GM23338 (cell line): ENCODE results near the gene PCDHGB5. TPM values are rescaled to one million over a fixed set of nuclear protein-coding genes. Genes with fewer than 3 reads are reported as not detected.

Experiments used
- ATAC-seq: fragments of 200-7000 bp; cut with Tn5 transposase; 3 replicates; pipeline ENCODE4 v1.9.1; 2020
- DNase-seq: peaks from one replicate; pipeline ENCODE4 v3.0.0-alpha.2; 2015; ENCODE audit warnings: low spot score
- H2AFZ ChIP-seq: fragments of 200-600 bp; sonication (generic); 2 replicates; pipeline ENCODE4 v1.8.0; 2016; ENCODE audit warnings: antibody characterized with exemption, mild to moderate bottlenecking, moderate library complexity
- H3F3A ChIP-seq: fragments of 200-600 bp; sonication (generic); replicated peaks from 2 replicates; pipeline ENCODE4 v1.8.0; 2017; ENCODE audit warnings: antibody characterized with exemption, mixed run types, low read depth
- H3K27ac ChIP-seq: fragments of 200-600 bp; sonication (generic); 2 replicates; pipeline ENCODE4 v1.6.1; 2016; ENCODE audit warnings: low read depth
- H3K27me3 ChIP-seq: fragments of 200-600 bp; sonication (generic); 2 replicates; pipeline ENCODE4 v1.8.0; 2016; ENCODE audit warnings: mild to moderate bottlenecking, mixed run types, moderate library complexity; ENCODE audit not compliant: insufficient read depth
- H3K36me3 ChIP-seq: fragments of 200-600 bp; sonication (generic); 2 replicates; pipeline ENCODE4 v1.8.0; 2016; ENCODE audit warnings: mild to moderate bottlenecking; ENCODE audit not compliant: insufficient read depth
- H3K4me1 ChIP-seq: fragments of 200-600 bp; sonication (generic); 2 replicates; pipeline ENCODE4 v1.8.0; 2016; ENCODE audit warnings: mild to moderate bottlenecking, moderate library complexity; ENCODE audit not compliant: insufficient read depth
- H3K4me2 ChIP-seq: fragments of 200-600 bp; sonication (generic); 2 replicates; pipeline ENCODE4 v1.7.1; 2017; ENCODE audit warnings: mixed run types
- H3K4me3 ChIP-seq: fragments of 200-600 bp; sonication (generic); 2 replicates; pipeline ENCODE4 v1.6.1; 2016; ENCODE audit warnings: mixed run types
- H3K79me2 ChIP-seq: fragments of 200-600 bp; sonication (generic); replicated peaks from 2 replicates; pipeline ENCODE4 v1.8.0; 2017; ENCODE audit warnings: mild to moderate bottlenecking; ENCODE audit not compliant: insufficient read depth
- H3K9me2 ChIP-seq: fragments of 200-600 bp; sonication (generic); 2 replicates; pipeline ENCODE4 v1.8.0; 2017; ENCODE audit not compliant: insufficient read depth
- H4K20me1 ChIP-seq: fragments of 200-600 bp; sonication (generic); replicated peaks from 2 replicates; pipeline ENCODE4 v1.8.0; 2017; ENCODE audit warnings: mild to moderate bottlenecking; ENCODE audit not compliant: insufficient read depth
- H3K27ac Mint-ChIP-seq: 2 replicates; pipeline ENCODE4 v1.8.0; 2020; ENCODE audit warnings: inconsistent platforms, mild to moderate bottlenecking, moderate library complexity, mixed read lengths
- H3K27me3 Mint-ChIP-seq: 3 replicates; pipeline ENCODE4 v1.8.0; 2022; ENCODE audit warnings: low read depth, mild to moderate bottlenecking, moderate library complexity, mixed read lengths, inconsistent platforms; ENCODE audit not compliant: insufficient read depth, poor library complexity
- H3K36me3 Mint-ChIP-seq: 3 replicates; pipeline ENCODE4 v1.8.0; 2021; ENCODE audit warnings: low read depth, mild to moderate bottlenecking, inconsistent platforms, moderate library complexity, mixed read lengths
- H3K4me1 Mint-ChIP-seq: 3 replicates; pipeline ENCODE4 v1.8.0; 2020; ENCODE audit warnings: mild to moderate bottlenecking, inconsistent platforms, mixed read lengths
- H3K4me3 Mint-ChIP-seq: 3 replicates; pipeline ENCODE4 v1.8.0; 2021; ENCODE audit warnings: moderate library complexity, mild to moderate bottlenecking, inconsistent platforms, mixed read lengths
- H3K9me3 Mint-ChIP-seq: 3 replicates; pipeline ENCODE4 v1.8.0; 2020; ENCODE audit warnings: moderate library complexity, mild to moderate bottlenecking, inconsistent platforms, mixed read lengths
- CREB1 ChIP-seq: fragments of 250-450 bp; sonication (Bioruptor Pico); IDR thresholded peaks from 2 replicates; pipeline ENCODE4 v1.5.0; 2020; ENCODE audit warnings: low read depth, mild to moderate bottlenecking, moderate library complexity
- CTCF ChIP-seq, 2 experiments: fragments of 200-600 bp in 1 of 2; sonication (generic) in 1 of 2; conservative IDR thresholded peaks; 2 replicates each; pipeline versions ENCODE4 v1.5.1 to v1.6.1; 2016 to 2017; ENCODE audit warnings: antibody characterized with exemption in 2 of 2, low read depth in 2 of 2, mild to moderate bottlenecking in 2 of 2, moderate library complexity in 1 of 2
- EZH2phosphoT487 ChIP-seq: fragments of 200-600 bp; sonication (generic); IDR thresholded peaks from one replicate; pipeline ENCODE4 v1.8.1; 2018; ENCODE audit warnings: antibody characterized with exemption; ENCODE audit not compliant: unreplicated experiment
- NANOG ChIP-seq: IDR thresholded peaks from 2 replicates; pipeline ENCODE4 v1.6.1; 2016; ENCODE audit warnings: antibody characterized with exemption, borderline replicate concordance
- polyA plus RNA-seq: library from polyadenylated mRNA; unstranded; fragments of >200 nt; fragmentation: Nextera tagmentation; extraction: Ambion mirVana; gene quantifications from 2 replicates; pipeline ENCODE4 v1.2.1, GENCODE V29; 2016
- total RNA-seq: library from RNA; depleted of rRNA; stranded (reverse); fragments of >200 nt; shearing (Covaris generic); gene quantifications from 2 replicates; pipeline ENCODE4 v1.2.3, GENCODE V29; 2014
- TF ChIP-seq, protein P1 (sequence below): fragments of 250-450 bp; sonication (Bioruptor Pico); IDR thresholded peaks from 2 replicates; pipeline ENCODE4 v1.5.0; 2020; ENCODE audit warnings: mild to moderate bottlenecking, moderate library complexity

PCDHGB5 gene
- total and polyA plus RNA-seq, 2 experiments from 2014 or later = 2.5 to 18.5 TPM

DNA sequence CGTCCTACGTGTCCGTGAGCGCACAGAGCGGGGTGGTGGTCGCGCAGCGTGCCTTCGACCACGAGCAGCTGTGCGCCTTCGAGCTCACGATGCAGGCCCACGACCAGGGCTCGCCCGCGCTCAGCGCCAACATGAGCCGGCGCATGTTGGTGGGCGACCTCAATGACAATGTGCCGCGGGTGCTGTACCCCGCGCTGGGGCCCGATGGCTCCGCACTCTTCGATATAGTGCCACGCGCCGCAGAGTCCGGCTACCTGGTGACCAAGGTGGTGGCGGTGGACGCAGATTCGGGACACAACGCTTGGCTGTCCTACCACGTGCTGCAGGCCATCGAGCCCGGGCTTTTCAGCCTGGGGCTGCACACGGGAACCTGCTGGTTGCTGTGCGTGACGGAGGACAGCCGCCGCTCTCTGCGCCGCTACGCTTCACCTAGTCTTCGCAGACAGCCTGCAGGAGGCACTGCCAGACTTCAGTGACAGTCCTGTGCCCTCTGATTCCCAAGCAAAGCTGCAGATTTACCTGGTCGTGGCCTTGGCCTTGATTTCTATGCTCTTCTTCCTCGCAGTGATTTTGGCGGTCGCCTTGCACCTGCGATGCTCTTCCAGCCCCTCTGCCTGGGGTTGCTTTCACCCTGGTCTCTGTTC is 30.2 kb downstream of the PCDHGB5 start:
- Mint-ChIP-seq H3K27me3 (peaks cover 8% of the 10 kb centered on the region), H3K9me3 (peaks cover 79% of the 10 kb centered on the region), H3K4me1 (no peaks in the 10 kb centered on the region; the same call in 2 of the 3 replicates), H3K27ac (no peak overlapping the region), H3K36me3 (peaks cover 81% of the 10 kb centered on the region), H3K4me3 (no peak overlapping the region; the same call in 2 of the 3 replicates)
- H3K36me3 ChIP-seq = peaks cover 8% of the 10 kb centered on the region; the same call in 1 of the 2 replicates
- no peak overlapping the region for H3K27ac ChIP-seq
- H3K79me2 ChIP-seq = no peaks in the 10 kb centered on the region; the same call in 1 of the 2 replicates
- H3K9me2 ChIP-seq = no peaks in the 10 kb centered on the region
- no peak for TF ChIP-seq EZH2phosphoT487
- peak; percentile 13 to 63; a peak in 2 of 4 replicates for TF ChIP-seq CTCF (conservative IDR thresholded peaks at IDR 0.05; ENCODE audit: low read depth in 2 of 2)
- no peak for TF ChIP-seq NANOG
- TF ChIP-seq CREB1 (CRISPR knock-in tag) = no peak
- TF ChIP-seq, protein P1, sequence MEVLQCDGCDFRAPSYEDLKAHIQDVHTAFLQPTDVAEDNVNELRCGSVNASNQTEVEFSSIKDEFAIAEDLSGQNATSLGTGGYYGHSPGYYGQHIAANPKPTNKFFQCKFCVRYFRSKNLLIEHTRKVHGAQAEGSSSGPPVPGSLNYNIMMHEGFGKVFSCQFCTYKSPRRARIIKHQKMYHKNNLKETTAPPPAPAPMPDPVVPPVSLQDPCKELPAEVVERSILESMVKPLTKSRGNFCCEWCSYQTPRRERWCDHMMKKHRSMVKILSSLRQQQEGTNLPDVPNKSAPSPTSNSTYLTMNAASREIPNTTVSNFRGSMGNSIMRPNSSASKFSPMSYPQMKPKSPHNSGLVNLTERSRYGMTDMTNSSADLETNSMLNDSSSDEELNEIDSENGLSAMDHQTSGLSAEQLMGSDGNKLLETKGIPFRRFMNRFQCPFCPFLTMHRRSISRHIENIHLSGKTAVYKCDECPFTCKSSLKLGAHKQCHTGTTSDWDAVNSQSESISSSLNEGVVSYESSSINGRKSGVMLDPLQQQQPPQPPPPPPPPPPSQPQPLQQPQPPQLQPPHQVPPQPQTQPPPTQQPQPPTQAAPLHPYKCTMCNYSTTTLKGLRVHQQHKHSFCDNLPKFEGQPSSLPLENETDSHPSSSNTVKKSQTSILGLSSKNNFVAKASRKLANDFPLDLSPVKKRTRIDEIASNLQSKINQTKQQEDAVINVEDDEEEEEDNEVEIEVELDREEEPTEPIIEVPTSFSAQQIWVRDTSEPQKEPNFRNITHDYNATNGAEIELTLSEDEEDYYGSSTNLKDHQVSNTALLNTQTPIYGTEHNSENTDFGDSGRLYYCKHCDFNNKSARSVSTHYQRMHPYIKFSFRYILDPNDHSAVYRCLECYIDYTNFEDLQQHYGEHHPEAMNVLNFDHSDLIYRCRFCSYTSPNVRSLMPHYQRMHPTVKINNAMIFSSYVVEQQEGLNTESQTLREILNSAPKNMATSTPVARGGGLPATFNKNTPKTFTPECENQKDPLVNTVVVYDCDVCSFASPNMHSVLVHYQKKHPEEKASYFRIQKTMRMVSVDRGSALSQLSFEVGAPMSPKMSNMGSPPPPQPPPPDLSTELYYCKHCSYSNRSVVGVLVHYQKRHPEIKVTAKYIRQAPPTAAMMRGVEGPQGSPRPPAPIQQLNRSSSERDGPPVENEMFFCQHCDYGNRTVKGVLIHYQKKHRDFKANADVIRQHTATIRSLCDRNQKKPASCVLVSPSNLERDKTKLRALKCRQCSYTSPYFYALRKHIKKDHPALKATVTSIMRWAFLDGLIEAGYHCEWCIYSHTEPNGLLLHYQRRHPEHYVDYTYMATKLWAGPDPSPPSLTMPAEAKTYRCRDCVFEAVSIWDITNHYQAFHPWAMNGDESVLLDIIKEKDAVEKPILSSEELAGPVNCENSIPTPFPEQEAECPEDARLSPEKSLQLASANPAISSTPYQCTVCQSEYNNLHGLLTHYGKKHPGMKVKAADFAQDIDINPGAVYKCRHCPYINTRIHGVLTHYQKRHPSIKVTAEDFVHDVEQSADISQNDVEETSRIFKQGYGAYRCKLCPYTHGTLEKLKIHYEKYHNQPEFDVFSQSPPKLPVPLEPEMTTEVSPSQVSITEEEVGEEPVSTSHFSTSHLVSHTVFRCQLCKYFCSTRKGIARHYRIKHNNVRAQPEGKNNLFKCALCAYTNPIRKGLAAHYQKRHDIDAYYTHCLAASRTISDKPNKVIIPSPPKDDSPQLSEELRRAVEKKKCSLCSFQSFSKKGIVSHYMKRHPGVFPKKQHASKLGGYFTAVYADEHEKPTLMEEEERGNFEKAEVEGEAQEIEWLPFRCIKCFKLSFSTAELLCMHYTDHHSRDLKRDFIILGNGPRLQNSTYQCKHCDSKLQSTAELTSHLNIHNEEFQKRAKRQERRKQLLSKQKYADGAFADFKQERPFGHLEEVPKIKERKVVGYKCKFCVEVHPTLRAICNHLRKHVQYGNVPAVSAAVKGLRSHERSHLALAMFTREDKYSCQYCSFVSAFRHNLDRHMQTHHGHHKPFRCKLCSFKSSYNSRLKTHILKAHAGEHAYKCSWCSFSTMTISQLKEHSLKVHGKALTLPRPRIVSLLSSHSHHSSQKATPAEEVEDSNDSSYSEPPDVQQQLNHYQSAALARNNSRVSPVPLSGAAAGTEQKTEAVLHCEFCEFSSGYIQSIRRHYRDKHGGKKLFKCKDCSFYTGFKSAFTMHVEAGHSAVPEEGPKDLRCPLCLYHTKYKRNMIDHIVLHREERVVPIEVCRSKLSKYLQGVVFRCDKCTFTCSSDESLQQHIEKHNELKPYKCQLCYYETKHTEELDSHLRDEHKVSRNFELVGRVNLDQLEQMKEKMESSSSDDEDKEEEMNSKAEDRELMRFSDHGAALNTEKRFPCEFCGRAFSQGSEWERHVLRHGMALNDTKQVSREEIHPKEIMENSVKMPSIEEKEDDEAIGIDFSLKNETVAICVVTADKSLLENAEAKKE = no peak
- no peaks in the 10 kb centered on the region for H3K4me1 ChIP-seq
- H3F3A ChIP-seq = no peaks in the 10 kb centered on the region
- no peaks in the 10 kb centered on the region for H4K20me1 ChIP-seq
- ATAC-seq (no peak), DNase-seq (peak; percentile 47)
- no peak overlapping the region for H2AFZ ChIP-seq
- no peak overlapping the region for H3K4me2 ChIP-seq
- H3K27me3 ChIP-seq = no peaks in the 10 kb centered on the region
- no peak overlapping the region for H3K4me3 ChIP-seq
